ENCODE results near the gene MED17.
"Not testable (repeated sequence)": the region's sequence is repeated elsewhere in the genome, so short reads cannot be mapped to it uniquely, and the experiment has no call there.

The MED17 gene

DNA sequence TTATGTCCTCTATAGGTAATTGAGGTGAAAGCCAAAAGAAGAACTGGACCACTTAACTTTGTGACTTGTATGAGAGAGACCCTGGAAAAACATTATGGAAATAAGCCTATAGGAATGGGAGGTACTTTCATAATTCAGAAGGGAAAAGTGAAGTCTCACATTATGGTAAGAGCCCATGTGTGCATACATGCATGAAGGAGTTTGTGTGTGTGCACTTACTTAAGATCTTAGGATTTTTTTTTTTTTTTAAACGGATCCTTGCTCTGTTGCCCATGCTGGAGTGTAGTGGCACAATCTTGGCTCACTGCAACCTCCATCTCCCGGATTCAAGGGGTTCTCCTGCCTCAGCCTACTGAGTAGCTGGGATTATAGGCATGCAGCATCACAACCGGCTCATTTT, 26.8 kb upstream of the MED17 start:
- no peak for DNase-seq
- in situ Hi-C loops (cut with MboI; ENCODE audit: low pct_unique_long_range_greater_than_20kb, low sequenced_read_pairs) = no loop called here

DNA sequence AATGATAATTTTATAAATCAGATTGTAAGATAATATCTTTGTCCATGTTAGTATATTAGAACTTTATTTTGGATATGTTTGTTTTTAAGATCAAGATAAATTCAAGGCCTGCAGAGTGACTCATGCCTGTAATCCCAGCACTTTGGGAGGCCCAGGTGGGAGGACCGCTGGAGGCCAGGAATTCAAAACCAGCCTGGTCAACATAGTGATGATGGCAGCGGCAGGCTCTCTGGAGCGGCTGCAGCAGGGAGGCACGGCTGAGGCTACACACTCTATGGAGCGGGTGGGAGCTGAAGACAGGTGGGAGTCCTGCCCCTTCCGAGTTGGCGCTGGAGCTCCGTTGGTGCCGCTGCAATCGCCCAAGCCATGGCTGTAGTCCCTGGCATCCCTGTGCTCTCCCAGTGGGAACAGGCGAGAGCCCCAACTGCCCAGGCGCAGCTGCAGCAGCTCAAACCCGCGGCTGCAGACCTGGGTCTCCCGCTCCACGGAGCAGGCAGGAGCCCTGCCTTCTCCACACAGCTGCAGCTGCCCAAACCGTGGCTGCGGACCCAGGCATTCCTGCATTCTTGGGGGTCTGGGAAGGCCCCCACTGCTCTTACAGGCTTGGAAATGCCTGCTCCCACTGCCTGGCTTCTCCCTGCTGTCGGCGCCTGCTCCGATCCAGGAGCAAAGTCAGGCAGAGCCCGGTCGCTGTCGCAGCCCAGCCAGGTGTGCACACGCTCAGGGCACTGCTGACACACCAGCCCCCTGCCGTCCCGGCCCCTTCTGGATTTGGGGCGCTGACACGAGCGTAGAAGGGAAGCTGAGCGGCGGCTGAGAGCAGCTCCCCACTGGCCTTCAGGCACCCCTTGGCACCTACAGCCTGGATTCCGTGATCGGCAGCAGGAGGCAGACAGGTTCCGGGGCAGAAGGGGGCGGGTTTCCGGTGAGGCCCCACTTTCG, 25.9 kb upstream of the MED17 start:
- in situ Hi-C loops (cut with MboI; ENCODE audit: low pct_unique_long_range_greater_than_20kb, low sequenced_read_pairs) = no loop called here
- DNase-seq = no peak

DNA sequence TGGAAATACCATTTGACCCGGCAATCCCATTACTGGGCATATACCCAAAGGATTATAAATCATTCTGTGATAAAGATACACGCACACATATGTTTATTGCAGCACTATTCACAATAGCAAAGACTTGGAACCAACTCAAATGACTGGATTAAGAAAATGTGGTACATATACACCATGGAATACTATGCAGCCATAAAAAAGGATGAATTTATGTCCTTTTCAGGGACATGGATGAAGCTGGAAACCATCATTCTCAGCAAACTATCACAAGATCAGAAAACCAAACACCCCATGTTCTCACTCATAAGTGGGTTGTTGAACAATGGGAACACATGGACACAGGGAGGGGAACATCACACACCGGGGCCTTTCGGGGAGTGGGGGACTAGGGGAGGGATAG, 25.0 kb upstream of the MED17 start:
- in situ Hi-C loops (cut with MboI; ENCODE audit: low pct_unique_long_range_greater_than_20kb, low sequenced_read_pairs); DNase-seq: not testable (repeated sequence)

DNA sequence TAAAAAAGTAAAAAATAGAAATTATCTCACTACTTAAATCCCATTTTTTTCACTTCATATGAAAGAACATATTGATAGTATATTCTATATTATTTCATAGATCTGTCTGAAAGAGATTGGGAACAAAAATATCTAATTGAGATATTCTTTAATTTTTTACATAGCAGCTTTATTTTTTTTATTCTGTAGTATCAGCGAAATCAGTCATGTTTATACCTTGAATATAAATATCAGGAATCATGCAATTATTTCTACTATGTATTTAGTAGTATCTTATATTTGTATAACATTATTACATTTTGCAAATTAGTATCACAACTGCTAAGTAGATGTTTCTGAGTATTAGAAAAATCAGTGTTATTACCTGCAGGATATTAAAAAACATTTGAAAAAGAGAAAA, 22.2 kb upstream of the MED17 start:
- no peak for DNase-seq
- in situ Hi-C loops (cut with MboI; ENCODE audit: low pct_unique_long_range_greater_than_20kb, low sequenced_read_pairs) = no loop called here

DNA sequence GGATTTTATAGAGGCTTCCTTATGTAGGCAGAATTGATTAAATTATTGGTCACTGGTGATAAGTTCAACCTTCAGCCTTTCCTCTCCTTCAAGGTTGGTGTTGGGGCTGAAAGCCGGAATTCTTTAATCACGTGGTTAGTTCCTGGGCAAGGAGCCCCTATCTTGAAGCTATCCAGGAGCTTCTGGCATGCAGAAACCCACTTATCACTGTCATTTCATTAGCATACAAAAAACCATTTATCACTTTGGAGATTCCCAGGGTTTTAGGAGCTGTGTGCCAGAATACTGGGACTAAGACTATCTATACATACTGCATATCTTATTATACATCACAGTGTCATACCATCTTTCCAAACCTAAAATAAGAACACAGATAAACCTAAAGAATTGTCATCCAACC, 18.5 kb upstream of the MED17 start:
- DNase-seq = no peak

DNA sequence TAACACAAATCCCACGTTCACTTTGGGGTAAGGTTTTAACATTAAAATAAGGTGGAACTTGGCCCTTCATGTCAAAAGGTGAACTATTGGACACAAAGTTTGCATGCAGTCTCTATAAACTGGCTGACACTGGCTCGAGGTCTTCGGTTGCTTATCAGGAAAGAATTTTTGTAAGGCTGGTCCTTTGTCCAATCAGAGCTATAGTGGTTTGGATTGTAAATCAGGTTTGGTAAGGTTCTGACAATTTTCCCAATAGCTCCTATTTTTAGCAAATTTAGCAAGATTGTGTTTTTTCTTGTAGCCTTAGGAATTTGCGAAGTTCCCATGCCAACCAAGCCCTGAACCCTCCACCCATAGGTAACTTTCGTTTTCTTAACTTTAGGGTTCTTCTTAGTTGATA, 17.6 kb upstream of the MED17 start:
- no peak for DNase-seq
- in situ Hi-C loops (cut with MboI; ENCODE audit: low pct_unique_long_range_greater_than_20kb, low sequenced_read_pairs) = no loop called here

More for the DNA sequence above, 18.5 kb upstream of the MED17 start:
- in situ Hi-C loops (cut with MboI; ENCODE audit: low pct_unique_long_range_greater_than_20kb, low sequenced_read_pairs) = no loop called here

DNA sequence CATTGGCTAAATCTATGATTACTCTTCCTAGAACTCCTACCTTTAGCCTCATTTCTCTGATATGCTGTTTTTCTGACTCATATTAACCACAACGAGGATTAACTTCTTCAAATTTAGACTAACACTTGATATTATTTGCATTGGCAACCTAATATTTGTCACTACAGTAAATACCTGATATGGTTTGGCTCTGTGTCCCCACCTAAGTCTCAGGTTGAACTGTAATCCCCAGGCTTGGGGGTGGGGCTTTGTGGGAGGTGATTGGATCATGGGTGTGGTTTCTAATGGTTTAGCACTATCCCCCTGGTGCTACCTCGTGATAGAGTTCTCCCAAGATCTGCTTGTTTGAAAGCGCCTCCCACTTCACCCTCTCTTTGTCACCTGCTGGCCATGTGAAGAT, 17.1 kb upstream of the MED17 start:
- in situ Hi-C loops (cut with MboI; ENCODE audit: low pct_unique_long_range_greater_than_20kb, low sequenced_read_pairs) = no loop called here

DNA sequence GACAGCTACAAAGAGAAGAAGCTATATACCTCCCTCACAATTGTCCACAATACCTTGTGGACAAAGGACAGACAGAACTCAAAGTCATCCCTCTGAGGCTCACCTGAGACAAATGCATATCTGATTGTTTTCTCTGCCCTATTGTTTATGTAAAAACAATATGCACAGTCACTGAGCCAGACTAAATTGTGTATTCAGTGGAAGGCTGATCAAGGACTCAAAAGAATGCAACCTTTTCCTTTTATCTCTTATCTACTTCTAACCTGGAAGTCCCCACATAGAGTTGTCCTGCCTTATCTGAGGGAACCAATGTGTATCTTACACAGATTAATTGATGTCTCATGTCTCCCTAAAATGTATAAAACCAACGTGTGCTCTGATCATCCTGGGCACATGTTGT, 13.9 kb upstream of the MED17 start:
- no peak for DNase-seq
- in situ Hi-C loops (cut with MboI; ENCODE audit: low pct_unique_long_range_greater_than_20kb, low sequenced_read_pairs) = no loop called here

More for the DNA sequence above, 17.1 kb upstream of the MED17 start:
- no peak for DNase-seq

DNA sequence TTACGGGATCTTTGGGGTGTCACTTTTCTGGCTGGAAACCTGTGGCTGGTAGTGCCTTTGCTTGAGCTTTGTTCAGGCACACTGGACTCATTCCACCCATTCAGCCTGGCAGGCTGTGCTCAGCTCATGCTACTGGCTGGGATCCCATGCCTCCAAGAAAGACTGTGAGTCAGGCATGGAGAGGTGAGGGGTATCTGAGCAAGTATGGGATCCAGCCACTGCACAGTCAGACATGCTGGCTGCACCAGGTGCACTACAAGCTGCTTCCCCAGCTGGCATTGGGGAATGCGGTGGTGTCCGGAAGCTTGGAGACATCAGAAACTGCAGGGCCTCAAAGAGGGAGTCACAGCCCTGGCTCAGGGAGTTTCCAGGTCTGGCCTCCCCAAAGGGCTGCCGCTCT, 12.0 kb upstream of the MED17 start:
- in situ Hi-C loops (cut with MboI; ENCODE audit: low pct_unique_long_range_greater_than_20kb, low sequenced_read_pairs) = no loop called here
- DNase-seq = no peak

DNA sequence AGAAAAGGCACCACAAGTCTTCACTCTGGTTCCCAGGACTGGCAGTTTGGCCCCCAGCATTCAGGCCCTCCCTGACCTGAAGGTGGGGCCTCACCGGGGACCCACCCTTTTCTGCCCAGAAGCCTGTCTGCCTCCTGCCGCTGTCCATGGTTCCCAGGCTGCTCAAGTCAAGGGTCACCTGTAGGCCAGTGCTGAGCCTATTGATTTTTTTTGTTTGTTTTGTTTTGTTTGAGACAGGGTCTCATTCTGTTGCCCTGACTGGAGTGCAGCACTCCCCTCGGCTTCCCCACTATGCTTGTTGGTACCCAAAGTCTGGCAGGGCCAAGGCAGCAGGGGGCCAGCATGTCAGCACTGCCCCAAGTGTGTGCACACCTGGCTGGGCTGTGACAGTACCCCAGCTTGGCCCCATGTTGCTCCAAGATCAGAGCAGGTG, 11.0 kb upstream of the MED17 start:
- in situ Hi-C loops (cut with MboI; ENCODE audit: low pct_unique_long_range_greater_than_20kb, low sequenced_read_pairs) = no loop called here
- DNase-seq = no peak

DNA sequence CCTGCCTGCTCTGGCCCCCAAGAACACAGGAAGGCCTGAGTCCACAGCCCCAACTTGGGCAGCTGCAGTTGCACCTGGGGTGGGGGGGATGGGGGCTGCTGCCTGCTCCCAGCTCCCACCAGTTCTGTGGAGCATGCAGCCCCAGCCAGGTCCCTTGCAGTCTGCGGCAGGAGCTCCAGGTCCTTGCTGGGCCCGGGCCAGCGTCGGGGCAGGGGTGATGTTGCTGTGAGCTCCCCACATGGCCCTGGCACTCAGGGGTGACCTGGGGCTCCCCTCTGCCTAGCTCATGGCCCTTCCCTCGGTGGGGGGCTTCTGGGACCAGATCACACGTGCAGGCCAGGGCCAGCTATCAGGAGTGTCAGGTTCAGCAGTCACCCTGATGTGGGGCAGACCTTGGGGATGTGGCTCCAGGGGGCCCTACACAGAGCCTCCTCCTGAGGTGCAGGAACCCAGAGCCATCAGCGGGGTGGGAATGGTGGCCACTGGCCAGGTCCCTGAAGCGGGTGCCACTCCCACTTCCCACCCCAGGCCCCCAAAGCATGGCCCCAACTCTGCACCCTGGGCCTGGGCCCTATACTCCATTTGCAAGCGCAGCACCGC, 10.4 kb upstream of the MED17 start:
- DNase-seq = no peak
- in situ Hi-C loops (cut with MboI; ENCODE audit: low pct_unique_long_range_greater_than_20kb, low sequenced_read_pairs) = no loop called here

DNA sequence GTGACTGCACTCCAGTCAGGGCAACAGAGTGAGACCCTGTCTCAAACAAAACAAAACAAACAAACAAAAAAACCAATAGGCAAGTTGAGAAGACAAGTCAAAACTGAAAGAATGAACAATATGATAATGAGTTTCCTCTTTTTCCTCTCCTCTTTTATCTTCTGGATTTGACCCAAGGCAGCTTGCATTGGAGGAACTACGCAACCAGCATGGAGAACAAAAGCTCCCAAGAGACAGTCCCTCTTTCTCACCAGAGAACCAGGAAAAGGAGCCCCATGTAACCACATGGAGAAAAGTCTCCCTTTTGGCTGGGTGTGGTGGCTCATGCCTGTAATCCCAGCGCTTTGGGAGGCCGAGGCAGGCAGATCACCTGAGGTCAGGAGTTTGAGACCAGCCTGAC, 9.5 kb upstream of the MED17 start:
- DNase-seq; in situ Hi-C loops (cut with MboI; ENCODE audit: low pct_unique_long_range_greater_than_20kb, low sequenced_read_pairs): not testable (repeated sequence)

DNA sequence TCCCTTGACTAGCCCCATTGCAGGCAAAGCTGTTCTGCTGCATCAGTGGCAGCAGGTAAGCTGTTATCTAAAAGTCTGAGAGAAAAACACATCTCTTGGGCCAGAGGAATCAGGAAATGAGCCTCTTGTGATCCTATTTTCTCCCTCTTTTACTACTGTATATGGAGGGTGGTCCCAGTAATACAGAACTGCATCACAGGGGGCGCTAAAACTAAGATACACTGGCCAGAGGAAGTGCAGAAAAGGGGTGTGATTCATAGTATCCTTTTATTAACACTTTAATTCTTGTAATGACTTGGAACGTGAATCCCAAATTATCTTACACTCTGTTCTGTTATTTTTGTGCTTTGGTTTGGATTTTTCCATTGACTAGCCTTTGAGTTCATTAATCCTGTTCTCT, 8.8 kb upstream of the MED17 start:
- DNase-seq = peak; percentile 51
- in situ Hi-C loops (cut with MboI; ENCODE audit: low pct_unique_long_range_greater_than_20kb, low sequenced_read_pairs) = no loop called here

DNA sequence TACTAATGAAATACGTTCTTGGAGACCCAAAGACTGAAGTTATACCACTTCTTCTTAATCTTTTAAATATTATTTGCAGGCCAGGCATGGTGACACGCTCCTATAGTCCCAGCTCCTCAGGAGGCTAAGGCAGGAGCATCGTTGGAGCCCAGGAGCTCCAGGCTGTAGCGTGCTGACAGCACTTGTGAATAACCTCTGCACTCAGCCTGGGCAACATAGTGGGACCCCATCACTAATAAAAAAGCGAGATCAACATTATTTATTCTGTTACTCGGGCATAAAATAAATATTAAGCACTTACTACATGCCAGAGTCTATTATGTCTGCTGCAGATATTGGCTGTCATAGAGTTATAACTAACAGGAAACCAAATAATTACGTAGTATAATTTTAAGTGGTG, 720 bp upstream of the MED17 start:
- in situ Hi-C loops (cut with MboI; ENCODE audit: low pct_unique_long_range_greater_than_20kb, low sequenced_read_pairs) = no loop called here
- DNase-seq = no peak

DNA sequence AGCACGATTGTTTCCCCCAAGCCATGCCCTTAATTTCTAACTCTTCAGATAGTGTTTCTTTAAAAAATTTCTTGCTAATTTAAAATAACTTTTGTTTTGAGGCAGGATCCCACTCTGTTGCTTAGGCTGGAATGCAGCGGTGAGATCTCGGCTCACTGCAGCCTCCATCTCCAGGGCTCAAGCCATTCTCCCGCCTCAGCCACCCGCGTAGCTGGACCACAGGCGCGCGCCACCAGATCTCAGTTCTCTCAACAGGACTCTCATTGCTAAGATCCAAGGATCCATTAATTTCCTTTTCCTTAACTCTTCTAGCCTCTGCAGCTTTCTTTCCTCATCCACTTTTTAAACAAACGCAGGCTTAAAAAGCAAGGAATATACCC, 327 bp upstream of the MED17 start:
- no peak for DNase-seq
- in situ Hi-C loops (cut with MboI; ENCODE audit: low pct_unique_long_range_greater_than_20kb, low sequenced_read_pairs) = no loop called here

DNA sequence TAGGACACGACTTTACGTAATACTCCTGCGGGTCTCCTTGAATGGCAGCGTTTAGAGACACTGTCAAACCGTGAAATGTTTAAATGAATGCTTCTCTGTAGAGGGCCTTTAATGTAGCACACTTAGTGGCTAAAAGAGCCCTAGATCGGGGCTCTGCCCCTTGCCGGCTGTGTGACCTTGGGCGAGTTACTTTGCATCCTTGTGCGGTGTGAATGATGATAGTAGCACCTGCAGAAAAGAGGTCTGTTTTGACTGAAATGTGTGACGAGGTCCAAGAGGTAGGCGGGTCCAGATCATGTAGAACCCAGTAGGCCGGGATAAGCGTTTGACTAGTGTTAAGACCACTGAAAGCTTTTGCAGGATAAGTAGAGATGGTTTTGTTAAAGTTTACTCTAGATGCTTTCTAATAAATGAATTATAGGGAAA, 866 bp downstream of the MED17 start:
- no peak for DNase-seq
- in situ Hi-C loops (cut with MboI; ENCODE audit: low pct_unique_long_range_greater_than_20kb, low sequenced_read_pairs) = no loop called here

DNA sequence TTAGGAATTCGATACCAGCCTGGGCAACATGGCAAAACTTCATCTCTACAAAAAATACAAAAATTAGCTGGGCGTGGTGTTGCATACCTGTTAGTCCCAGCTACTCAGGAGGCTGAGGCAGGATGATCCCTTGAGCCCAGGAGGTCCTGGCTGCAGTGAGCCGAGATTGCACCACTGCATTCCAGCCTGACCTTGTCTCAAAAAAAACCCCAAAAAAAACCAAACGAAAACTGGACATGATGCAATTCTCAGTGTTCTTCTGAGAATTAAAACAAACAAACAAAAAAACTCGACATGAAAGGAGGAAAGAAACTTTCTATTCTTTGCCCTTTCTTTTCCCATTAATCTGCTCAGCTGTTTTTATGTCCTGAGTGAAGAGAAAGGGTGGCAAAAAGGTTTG, 7.4 kb downstream of the MED17 start:
- in situ Hi-C loops (cut with MboI; ENCODE audit: low pct_unique_long_range_greater_than_20kb, low sequenced_read_pairs) = no loop called here
- DNase-seq = no peak

DNA sequence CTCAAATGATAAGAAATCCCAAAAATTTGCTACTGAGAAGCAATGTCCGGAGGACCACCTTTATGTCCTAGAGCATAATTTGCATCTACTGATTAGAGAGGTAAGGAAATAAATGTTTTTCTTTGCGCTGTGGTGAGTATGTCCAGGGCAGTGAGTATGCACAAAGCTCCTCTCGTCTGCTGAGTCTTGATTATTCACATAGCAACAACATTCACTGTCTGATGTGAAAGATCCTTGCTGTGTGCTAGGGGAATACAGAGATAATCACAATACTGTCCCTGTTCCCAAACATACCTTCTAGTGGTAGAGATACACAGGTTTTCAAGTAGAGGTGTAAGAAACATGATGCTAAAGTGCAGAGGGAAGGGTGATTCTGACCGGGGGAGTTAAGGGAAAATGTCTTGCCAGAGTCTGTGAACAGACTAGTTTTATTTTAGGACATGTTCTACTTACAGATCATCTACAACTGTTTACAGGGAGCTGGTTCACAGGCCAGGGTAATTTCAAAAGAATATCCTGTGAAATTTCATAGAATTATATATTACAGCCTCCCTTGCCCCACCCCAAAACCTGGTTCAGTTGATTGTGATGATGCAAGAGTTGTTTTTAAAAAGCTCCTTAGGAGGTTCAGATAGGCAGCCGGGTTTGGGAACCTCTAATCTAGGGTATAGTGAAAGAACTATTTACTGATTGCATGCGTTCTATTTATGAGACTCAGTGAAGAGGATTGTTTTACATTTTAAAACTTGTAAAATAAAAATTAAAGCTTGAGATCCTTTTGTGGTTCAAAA, 12.6 kb downstream of the MED17 start:
- in situ Hi-C loops (cut with MboI; ENCODE audit: low pct_unique_long_range_greater_than_20kb, low sequenced_read_pairs) = no loop called here
- DNase-seq = no peak

DNA sequence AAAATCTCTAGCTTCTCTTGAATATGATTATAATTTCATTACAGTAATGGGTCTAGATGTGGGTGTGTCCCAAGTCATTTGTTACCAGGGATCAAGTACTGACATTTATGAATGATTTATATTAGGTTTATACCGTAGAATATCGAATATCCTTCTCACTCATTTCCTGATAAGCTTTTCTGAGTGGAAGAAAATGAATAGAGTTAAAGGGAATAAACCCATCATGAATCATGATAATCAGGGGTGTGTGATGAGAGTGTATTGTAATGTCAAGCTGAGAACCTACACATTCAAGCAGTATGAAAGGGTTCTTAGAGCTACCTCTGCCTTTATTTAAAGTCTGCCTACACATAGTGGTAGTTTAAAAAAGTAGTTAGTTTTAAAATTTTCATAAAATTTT, 17.3 kb downstream of the MED17 start:
- no peak for DNase-seq
- in situ Hi-C loops (cut with MboI; ENCODE audit: low pct_unique_long_range_greater_than_20kb, low sequenced_read_pairs) = no loop called here

DNA sequence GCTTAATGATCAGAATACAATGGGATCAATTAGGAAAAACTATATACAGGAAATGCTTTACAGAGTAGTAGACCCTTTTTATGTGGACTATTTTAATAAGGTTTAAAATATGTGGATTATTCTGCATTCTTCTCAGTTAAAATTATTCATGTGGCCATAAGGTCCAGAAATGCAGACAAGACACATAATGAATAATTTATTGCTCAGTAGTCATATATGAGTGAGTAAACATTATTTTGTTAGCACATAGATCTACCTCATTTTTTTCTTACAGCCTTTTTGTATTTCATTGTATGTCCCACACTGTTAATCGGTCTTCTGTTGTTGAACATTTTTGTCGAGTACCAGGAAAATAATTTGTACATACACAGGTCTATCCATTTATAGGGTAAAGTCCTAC, 20.8 kb downstream of the MED17 start:
- in situ Hi-C loops (cut with MboI; ENCODE audit: low pct_unique_long_range_greater_than_20kb, low sequenced_read_pairs) = no loop called here
- no peak for DNase-seq

All from KBM-7 (cell line).